WTC11 (cell line): ENCODE measurements around the gene FTSJ3. TPM values are rescaled to one million over a fixed set of nuclear protein-coding genes. Genes with fewer than 3 reads are reported as not detected.

Experiments used
- ATAC-seq: fragments of 200-7000 bp; cut with Tn5 transposase; 2 replicates; pipeline ENCODE4 v1.10.0; 2021; ENCODE audit warnings: mild to moderate bottlenecking, moderate library complexity
- CTCF ChIA-PET: fragments of 300-600 bp; sonication (Branson Sonifier 250); formaldehyde crosslinking; loops from one replicate; lab custom pipeline; 2021; ENCODE audit warnings: antibody characterized with exemption; lab: Charles Lee
- POLR2A ChIA-PET: fragments of 350-600 bp; sonication (Branson Sonifier 250); formaldehyde crosslinking; loops from one replicate; lab custom pipeline; 2021; ENCODE audit warnings: antibody characterized with exemption; lab: Charles Lee
- DNase-seq: peaks from one replicate; pipeline ENCODE4 v3.0.0; 2021; ENCODE audit warnings: low spot score
- H3K27ac Mint-ChIP-seq: 2 replicates; pipeline ENCODE4 v1.8.0; 2021; ENCODE audit warnings: mixed read lengths
- H3K27me3 Mint-ChIP-seq: 2 replicates; pipeline ENCODE4 v1.8.0; 2021; ENCODE audit warnings: low read depth, mild to moderate bottlenecking, moderate library complexity, mixed read lengths
- H3K36me3 Mint-ChIP-seq: 2 replicates; pipeline ENCODE4 v1.8.0; 2021; ENCODE audit warnings: mixed read lengths
- H3K4me1 Mint-ChIP-seq: 2 replicates; pipeline ENCODE4 v1.8.0; 2022; ENCODE audit warnings: mixed read lengths
- H3K4me3 Mint-ChIP-seq: 2 replicates; pipeline ENCODE4 v1.8.0; 2021; ENCODE audit warnings: mild to moderate bottlenecking, moderate library complexity, mixed read lengths
- H3K9me3 Mint-ChIP-seq: 2 replicates; pipeline ENCODE4 v1.8.0; 2021; ENCODE audit warnings: mixed read lengths
- ATF1 ChIP-seq: sonication (generic); formaldehyde crosslinking; IDR thresholded peaks from 2 replicates; pipeline ENCODE4 v1.8.1; 2023; ENCODE audit warnings: mild to moderate bottlenecking, moderate library complexity, missing genetic modification reagents
- ETV6 ChIP-seq: sonication (generic); formaldehyde crosslinking; IDR thresholded peaks from 2 replicates; pipeline ENCODE4 v1.8.1; 2022; ENCODE audit warnings: mild to moderate bottlenecking, missing genetic modification reagents
- GTF2I ChIP-seq: fragments of 250-450 bp; sonication (Bioruptor Pico); conservative IDR thresholded peaks from 2 replicates; pipeline ENCODE4 v1.4.0; 2021; ENCODE audit warnings: mild to moderate bottlenecking
- IRF2 ChIP-seq: sonication (generic); formaldehyde crosslinking; IDR thresholded peaks from 2 replicates; pipeline ENCODE4 v1.8.0; 2022; ENCODE audit warnings: low read depth, missing genetic modification reagents, borderline replicate concordance
- MYBL2 ChIP-seq: sonication (generic); formaldehyde crosslinking; IDR thresholded peaks from 2 replicates; pipeline ENCODE4 v1.8.1; 2023; ENCODE audit warnings: mild to moderate bottlenecking, moderate library complexity, missing genetic modification reagents
- NFATC4 ChIP-seq: fragments of 250-450 bp; sonication (Bioruptor Pico); IDR thresholded peaks from 2 replicates; pipeline ENCODE4 v1.9.0; 2021; ENCODE audit warnings: mild to moderate bottlenecking
- NFYB ChIP-seq: sonication (generic); formaldehyde crosslinking; conservative IDR thresholded peaks from 2 replicates; pipeline ENCODE4 v1.8.0; 2022; ENCODE audit warnings: low read depth, missing genetic modification reagents
- NR2C2 ChIP-seq: sonication (generic); formaldehyde crosslinking; IDR thresholded peaks from 2 replicates; pipeline ENCODE4 v1.8.0; 2022; ENCODE audit warnings: mild to moderate bottlenecking, missing genetic modification reagents
- OVOL2 ChIP-seq: fragments of 250-450 bp; sonication (Bioruptor Pico); IDR thresholded peaks from 2 replicates; pipeline ENCODE4 v1.9.0; 2021; ENCODE audit warnings: mild to moderate bottlenecking, borderline replicate concordance
- SMAD3 ChIP-seq: sonication (generic); formaldehyde crosslinking; IDR thresholded peaks from 2 replicates; pipeline ENCODE4 v1.8.0; 2022; ENCODE audit warnings: missing genetic modification reagents, mild to moderate bottlenecking, borderline replicate concordance
- SMAD4 ChIP-seq: sonication (generic); formaldehyde crosslinking; IDR thresholded peaks from 2 replicates; pipeline ENCODE4 v1.8.0; 2022; ENCODE audit warnings: mild to moderate bottlenecking, missing genetic modification reagents
- TCF7 ChIP-seq: sonication (generic); formaldehyde crosslinking; IDR thresholded peaks from 2 replicates; pipeline ENCODE4 v1.8.0; 2022; ENCODE audit warnings: mild to moderate bottlenecking, low read depth, missing genetic modification reagents, moderate library complexity
- ZNF232 ChIP-seq: sonication (generic); formaldehyde crosslinking; IDR thresholded peaks from 2 replicates; pipeline ENCODE4 v1.8.0; 2022; ENCODE audit warnings: mild to moderate bottlenecking, missing genetic modification reagents
- ZNF317 ChIP-seq: sonication (generic); formaldehyde crosslinking; IDR thresholded peaks from 2 replicates; pipeline ENCODE4 v1.8.1; 2023; ENCODE audit warnings: low read depth, mild to moderate bottlenecking, moderate library complexity, missing genetic modification reagents, borderline replicate concordance
- ZNF396 ChIP-seq: fragments of 250-450 bp; sonication (Bioruptor Pico); IDR thresholded peaks from 2 replicates; pipeline ENCODE4 v1.8.0; 2021; ENCODE audit warnings: mild to moderate bottlenecking, moderate library complexity, borderline replicate concordance
- total RNA-seq: library from RNA; stranded (reverse); gene quantifications from 3 replicates; pipeline ENCODE4 v1.2.3, GENCODE V29; 2021
- TF ChIP-seq, protein P1 (sequence below): sonication (generic); formaldehyde crosslinking; IDR thresholded peaks from 2 replicates; pipeline ENCODE4 v1.8.1; 2022; ENCODE audit warnings: missing genetic modification reagents, borderline replicate concordance
- TF ChIP-seq, protein P2 (sequence below): sonication (generic); formaldehyde crosslinking; IDR thresholded peaks from 2 replicates; pipeline ENCODE4 v1.8.1; 2023; ENCODE audit warnings: mild to moderate bottlenecking, missing genetic modification reagents
- TF ChIP-seq, protein P3 (sequence below): fragments of 250-450 bp; sonication (Bioruptor Pico); IDR thresholded peaks from 2 replicates; pipeline ENCODE4 v1.9.0; 2021; ENCODE audit warnings: mild to moderate bottlenecking
- TF ChIP-seq, protein P4 (sequence below): fragments of 250-450 bp; sonication (Bioruptor Pico); IDR thresholded peaks from 2 replicates; pipeline ENCODE4 v2.1.2; 2022; ENCODE audit warnings: mild to moderate bottlenecking, moderate library complexity
- TF ChIP-seq, protein P5 (sequence below): fragments of 250-450 bp; sonication (Bioruptor Pico); conservative IDR thresholded peaks from 2 replicates; pipeline ENCODE4 v1.9.0; 2021; ENCODE audit warnings: mild to moderate bottlenecking

FTSJ3 gene
- total RNA-seq, 1 experiment from 2014 or later = 62.1 TPM

DNA sequence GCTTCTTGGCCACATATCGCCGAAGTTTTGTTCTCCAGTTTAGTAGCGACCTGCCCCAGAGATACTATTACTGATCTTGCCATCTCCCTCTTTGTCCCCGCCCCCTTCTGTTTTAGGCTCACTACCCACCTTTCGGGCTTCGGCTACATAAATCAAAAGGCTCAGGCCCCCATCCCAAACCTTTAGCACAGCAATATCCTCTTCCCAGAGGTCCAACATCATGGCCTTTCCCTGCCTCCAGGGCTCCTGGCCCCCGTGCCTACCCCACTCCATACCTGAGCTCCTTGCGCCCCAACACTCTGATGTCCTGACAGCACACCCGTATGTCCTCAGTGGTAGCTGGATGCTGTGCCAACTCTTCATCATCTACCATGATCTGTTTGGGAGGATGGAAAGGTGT is 3.1 kb downstream of the FTSJ3 start:
- H3K36me3 Mint-ChIP-seq = peaks cover 75% of the 10 kb centered on the region
- no peak for ATAC-seq
- 0 out of 2 replicates have a peak overlapping the region, but pooled peaks have one; percentile 50 for H3K27ac Mint-ChIP-seq
- H3K4me3 Mint-ChIP-seq = peak overlapping the region; percentile 25; the same call in 1 of the 2 replicates
- DNase-seq = no peak
- no peak for TF ChIP-seq MYBL2 (CRISPR knock-in tag)
- no peak for TF ChIP-seq ATF1
- no peak for TF ChIP-seq SMAD4 (CRISPR knock-in tag)
- TF ChIP-seq GTF2I (CRISPR knock-in tag) = no peak
- TF ChIP-seq, protein P1, sequence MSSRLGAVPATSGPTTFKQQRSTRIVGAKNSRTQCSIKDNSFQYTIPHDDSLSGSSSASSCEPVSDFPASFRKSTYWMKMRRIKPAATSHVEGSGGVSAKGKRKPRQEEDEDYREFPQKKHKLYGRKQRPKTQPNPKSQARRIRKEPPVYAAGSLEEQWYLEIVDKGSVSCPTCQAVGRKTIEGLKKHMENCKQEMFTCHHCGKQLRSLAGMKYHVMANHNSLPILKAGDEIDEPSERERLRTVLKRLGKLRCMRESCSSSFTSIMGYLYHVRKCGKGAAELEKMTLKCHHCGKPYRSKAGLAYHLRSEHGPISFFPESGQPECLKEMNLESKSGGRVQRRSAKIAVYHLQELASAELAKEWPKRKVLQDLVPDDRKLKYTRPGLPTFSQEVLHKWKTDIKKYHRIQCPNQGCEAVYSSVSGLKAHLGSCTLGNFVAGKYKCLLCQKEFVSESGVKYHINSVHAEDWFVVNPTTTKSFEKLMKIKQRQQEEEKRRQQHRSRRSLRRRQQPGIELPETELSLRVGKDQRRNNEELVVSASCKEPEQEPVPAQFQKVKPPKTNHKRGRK = no peak
- no peak for TF ChIP-seq NFYB
- no peak for TF ChIP-seq ZNF396 (CRISPR knock-in tag)
- no peak for TF ChIP-seq ZNF232 (CRISPR knock-in tag)
- TF ChIP-seq, protein P2, sequence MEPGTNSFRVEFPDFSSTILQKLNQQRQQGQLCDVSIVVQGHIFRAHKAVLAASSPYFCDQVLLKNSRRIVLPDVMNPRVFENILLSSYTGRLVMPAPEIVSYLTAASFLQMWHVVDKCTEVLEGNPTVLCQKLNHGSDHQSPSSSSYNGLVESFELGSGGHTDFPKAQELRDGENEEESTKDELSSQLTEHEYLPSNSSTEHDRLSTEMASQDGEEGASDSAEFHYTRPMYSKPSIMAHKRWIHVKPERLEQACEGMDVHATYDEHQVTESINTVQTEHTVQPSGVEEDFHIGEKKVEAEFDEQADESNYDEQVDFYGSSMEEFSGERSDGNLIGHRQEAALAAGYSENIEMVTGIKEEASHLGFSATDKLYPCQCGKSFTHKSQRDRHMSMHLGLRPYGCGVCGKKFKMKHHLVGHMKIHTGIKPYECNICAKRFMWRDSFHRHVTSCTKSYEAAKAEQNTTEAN (CRISPR knock-in tag) = no peak
- TF ChIP-seq NR2C2 (CRISPR knock-in tag) = no peak
- no peak for TF ChIP-seq TCF7 (CRISPR knock-in tag)
- ChIA-PET POLR2A (interaction anchor here (1.2 kb wide), 1 partner anchor 50 kb away, joined by 5 read pairs; the partner anchor contains the start of genes CCDC47 and DDX42), CTCF (no interaction called here)
- H3K4me1 Mint-ChIP-seq = peaks cover 18% of the 10 kb centered on the region
- no peaks in the 10 kb centered on the region; the same call in 1 of the 2 replicates for H3K27me3 Mint-ChIP-seq
- no peaks in the 10 kb centered on the region for H3K9me3 Mint-ChIP-seq

DNA sequence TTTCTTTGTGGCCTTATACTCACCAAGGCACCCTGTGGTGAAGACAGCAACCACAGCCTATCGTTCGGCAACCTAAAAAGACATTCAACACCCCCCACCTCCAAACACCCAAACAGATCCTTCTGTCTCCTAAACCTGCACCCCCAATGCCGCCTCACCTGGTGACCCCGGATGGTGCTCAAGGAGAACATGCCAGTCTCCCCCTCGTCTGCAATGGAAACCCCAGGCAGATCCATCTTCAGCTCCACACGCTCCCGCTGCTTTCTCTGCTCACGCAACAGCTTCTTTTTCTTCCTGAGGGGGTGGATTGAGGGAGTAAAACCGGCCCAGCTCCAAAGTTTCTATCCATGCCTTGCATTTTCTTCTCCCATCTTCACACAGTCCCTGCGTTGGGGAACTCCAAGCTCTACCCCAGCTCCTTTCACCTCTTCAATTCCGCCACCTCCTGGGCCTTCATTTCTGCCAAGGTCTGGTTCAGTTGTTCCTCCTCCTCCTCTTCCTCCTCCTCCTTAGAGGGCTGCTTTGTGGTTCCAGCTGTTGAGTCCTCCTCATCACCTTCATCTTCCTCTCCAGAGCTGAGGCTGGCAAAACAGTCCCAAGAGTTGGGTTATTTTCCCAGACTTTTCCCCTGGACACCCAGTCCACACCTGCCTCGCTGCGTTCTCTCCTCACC is 3.7 kb downstream of the FTSJ3 start:
- TF ChIP-seq, protein P3, sequence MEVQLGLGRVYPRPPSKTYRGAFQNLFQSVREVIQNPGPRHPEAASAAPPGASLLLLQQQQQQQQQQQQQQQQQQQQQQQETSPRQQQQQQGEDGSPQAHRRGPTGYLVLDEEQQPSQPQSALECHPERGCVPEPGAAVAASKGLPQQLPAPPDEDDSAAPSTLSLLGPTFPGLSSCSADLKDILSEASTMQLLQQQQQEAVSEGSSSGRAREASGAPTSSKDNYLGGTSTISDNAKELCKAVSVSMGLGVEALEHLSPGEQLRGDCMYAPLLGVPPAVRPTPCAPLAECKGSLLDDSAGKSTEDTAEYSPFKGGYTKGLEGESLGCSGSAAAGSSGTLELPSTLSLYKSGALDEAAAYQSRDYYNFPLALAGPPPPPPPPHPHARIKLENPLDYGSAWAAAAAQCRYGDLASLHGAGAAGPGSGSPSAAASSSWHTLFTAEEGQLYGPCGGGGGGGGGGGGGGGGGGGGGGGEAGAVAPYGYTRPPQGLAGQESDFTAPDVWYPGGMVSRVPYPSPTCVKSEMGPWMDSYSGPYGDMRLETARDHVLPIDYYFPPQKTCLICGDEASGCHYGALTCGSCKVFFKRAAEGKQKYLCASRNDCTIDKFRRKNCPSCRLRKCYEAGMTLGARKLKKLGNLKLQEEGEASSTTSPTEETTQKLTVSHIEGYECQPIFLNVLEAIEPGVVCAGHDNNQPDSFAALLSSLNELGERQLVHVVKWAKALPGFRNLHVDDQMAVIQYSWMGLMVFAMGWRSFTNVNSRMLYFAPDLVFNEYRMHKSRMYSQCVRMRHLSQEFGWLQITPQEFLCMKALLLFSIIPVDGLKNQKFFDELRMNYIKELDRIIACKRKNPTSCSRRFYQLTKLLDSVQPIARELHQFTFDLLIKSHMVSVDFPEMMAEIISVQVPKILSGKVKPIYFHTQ = no peak
- TF ChIP-seq IRF2 (CRISPR knock-in tag) (no peak), ZNF317 (CRISPR knock-in tag) (no peak), ETV6 (no peak), NFATC4 (CRISPR knock-in tag) (no peak), OVOL2 (CRISPR knock-in tag) (no peak), SMAD3 (no peak)
- TF ChIP-seq, protein P4, sequence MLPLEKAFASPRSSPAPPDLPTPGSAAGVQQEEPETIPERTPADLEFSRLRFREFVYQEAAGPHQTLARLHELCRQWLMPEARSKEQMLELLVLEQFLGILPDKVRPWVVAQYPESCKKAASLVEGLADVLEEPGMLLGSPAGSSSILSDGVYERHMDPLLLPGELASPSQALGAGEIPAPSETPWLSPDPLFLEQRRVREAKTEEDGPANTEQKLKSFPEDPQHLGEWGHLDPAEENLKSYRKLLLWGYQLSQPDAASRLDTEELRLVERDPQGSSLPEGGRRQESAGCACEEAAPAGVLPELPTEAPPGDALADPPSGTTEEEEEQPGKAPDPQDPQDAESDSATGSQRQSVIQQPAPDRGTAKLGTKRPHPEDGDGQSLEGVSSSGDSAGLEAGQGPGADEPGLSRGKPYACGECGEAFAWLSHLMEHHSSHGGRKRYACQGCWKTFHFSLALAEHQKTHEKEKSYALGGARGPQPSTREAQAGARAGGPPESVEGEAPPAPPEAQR (CRISPR knock-in tag) = no peak
- TF ChIP-seq, protein P5, sequence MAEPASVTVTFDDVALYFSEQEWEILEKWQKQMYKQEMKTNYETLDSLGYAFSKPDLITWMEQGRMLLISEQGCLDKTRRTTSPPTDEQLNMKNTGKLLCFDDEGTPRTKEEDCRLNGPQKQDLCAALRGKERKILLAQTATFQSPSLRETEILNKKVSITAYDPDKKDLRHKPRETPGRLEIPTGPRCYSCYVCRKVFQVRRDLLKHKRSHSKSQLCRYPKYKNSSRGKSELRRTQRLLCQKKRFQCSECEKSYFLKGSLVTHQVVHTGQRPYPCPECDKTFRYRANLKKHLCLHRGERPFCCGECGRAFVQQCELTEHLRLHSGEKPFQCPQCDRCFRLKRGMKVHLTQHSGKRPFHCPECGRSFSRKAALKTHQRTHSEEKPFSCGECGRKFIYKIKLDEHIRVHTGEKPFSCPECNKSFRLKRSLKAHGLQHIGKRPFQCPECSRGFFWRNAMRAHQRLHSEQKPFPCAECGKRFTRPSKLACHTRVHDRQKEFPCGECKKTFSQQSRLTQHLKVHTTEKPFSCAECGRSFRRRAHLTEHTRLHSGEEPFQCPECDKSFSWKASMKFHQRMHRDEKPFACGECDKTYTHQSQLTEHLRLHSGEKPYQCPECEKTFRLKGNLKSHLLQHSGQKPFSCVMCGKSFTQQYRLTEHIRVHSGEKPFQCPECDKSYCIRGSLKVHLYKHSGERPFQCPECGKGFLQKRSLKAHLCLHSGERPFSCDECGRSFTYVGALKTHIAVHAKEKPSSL (CRISPR knock-in tag) = no peak
- no peak for ATAC-seq
- POLR2A ChIA-PET = interaction anchor here (1.2 kb wide), 1 partner anchor 50 kb away, joined by 5 read pairs; the partner anchor contains the start of genes CCDC47 and DDX42
- H3K27ac Mint-ChIP-seq = 0 out of 2 replicates have a peak overlapping the region, but pooled peaks have one; percentile 50
- peaks cover 18% of the 10 kb centered on the region for H3K4me1 Mint-ChIP-seq
- no peaks in the 10 kb centered on the region for H3K9me3 Mint-ChIP-seq
- CTCF ChIA-PET = no interaction called here
- H3K36me3 Mint-ChIP-seq = peaks cover 76% of the 10 kb centered on the region
- no peaks in the 10 kb centered on the region; the same call in 1 of the 2 replicates for H3K27me3 Mint-ChIP-seq
- H3K4me3 Mint-ChIP-seq = peak overlapping the region; percentile 25; the same call in 1 of the 2 replicates
- DNase-seq = no peak
